Spleen (tissue), 7 donors: ENCODE results near the gene SAP130.

Experiments
- CTCF ChIP-seq, 11 experiments: fragments of 200-600 bp in 7 of 11; fragments of 450-650 bp in 4 of 11; sonication (generic) in 4 of 11; IDR thresholded peaks in 8 of 11; conservative IDR thresholded peaks in 3 of 11; 1 replicate in 7 of 11; 2 replicates in 4 of 11; pipeline versions ENCODE4 v1.4.0 to v1.8.0; 2016 to 2021; ENCODE audit warnings: antibody characterized with exemption in 11 of 11, inconsistent platforms in 4 of 11, mild to moderate bottlenecking in 1 of 11
- POLR2A ChIP-seq, 3 donors: fragments of 450-650 bp; IDR thresholded peaks; one replicate each; pipeline ENCODE4 v1.5.1; 2017; ENCODE audit warnings: antibody characterized with exemption in 3 of 3, mild to moderate bottlenecking in 1 of 3
- donor health status: DM: no; HTN: no; CAD: no; lungs with moderate emphysema.
- donor health status: DM: no; HTN: no; CAD: no.
- donor health status: DM: no; HTN: no; CAD: no.

- TF ChIP-seq CTCF (IDR thresholded peaks at IDR 0.05 in 8 of 11, conservative IDR thresholded peaks at IDR 0.05 in 3 of 11) (no peak), POLR2A (IDR thresholded peaks at IDR 0.05) (no peak)
Observed at GRCh38 chr2:128057334-128057733, 29.5 kb upstream of the SAP130 start.
